HepG2 (cell line): Measurements from ENCODE around the gene RASL12.

Experiments
- HNRNPL ChIP-seq: fragments of 200-400 bp; formaldehyde crosslinking; IDR thresholded peaks from 2 replicates; pipeline ENCODE4 v1.6.1; 2017; ENCODE audit warnings: mild to moderate bottlenecking, low read depth, low read length
- TF ChIP-seq, protein P1 (sequence below): sonication (generic); formaldehyde crosslinking; IDR thresholded peaks from 2 replicates; pipeline ENCODE4 v1.5.0; 2020; ENCODE audit warnings: mild to moderate bottlenecking, missing genetic modification reagents, moderate library complexity
- TF ChIP-seq, protein P2 (sequence below): IDR thresholded peaks from 2 replicates; pipeline ENCODE4 v1.6.1; 2016; ENCODE audit warnings: low read depth

DNA sequence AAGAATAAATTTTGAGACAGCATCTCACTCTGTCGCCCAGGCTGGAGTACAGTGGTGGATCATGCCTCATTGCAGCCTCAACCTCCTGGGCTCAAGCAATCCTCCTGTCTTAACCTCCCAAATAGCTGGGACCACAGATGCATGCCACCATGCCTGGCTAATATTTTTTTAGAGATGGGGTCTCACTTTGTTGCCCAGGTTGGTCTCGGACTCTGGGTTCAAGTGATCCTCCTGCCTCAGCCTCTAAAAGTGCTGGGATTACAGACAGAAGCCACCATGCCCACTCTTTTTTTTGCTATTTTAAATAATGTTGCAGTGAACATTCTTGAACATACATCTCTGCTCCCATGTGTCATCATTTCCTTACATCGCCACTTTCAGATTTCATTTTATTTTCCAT lies 29.4 kb downstream of the RASL12 start:
- TF ChIP-seq HNRNPL = no peak
- TF ChIP-seq, protein P1, sequence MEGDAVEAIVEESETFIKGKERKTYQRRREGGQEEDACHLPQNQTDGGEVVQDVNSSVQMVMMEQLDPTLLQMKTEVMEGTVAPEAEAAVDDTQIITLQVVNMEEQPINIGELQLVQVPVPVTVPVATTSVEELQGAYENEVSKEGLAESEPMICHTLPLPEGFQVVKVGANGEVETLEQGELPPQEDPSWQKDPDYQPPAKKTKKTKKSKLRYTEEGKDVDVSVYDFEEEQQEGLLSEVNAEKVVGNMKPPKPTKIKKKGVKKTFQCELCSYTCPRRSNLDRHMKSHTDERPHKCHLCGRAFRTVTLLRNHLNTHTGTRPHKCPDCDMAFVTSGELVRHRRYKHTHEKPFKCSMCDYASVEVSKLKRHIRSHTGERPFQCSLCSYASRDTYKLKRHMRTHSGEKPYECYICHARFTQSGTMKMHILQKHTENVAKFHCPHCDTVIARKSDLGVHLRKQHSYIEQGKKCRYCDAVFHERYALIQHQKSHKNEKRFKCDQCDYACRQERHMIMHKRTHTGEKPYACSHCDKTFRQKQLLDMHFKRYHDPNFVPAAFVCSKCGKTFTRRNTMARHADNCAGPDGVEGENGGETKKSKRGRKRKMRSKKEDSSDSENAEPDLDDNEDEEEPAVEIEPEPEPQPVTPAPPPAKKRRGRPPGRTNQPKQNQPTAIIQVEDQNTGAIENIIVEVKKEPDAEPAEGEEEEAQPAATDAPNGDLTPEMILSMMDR = no peak
- TF ChIP-seq, protein P2, sequence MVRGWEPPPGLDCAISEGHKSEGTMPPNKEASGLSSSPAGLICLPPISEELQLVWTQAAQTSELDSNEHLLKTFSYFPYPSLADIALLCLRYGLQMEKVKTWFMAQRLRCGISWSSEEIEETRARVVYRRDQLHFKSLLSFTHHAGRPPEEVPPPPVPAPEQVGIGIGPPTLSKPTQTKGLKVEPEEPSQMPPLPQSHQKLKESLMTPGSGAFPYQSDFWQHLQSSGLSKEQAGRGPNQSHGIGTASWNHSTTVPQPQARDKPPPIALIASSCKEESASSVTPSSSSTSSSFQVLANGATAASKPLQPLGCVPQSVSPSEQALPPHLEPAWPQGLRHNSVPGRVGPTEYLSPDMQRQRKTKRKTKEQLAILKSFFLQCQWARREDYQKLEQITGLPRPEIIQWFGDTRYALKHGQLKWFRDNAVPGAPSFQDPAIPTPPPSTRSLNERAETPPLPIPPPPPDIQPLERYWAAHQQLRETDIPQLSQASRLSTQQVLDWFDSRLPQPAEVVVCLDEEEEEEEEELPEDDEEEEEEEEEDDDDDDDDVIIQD (CRISPR knock-in tag) = no peak
